Lung (tissue), 12 donors: ENCODE measurements around the gene ANXA10. TPM values are rescaled to one million over a fixed set of nuclear protein-coding genes. Genes with fewer than 3 reads are reported as not detected.

Source experiments
- ATAC-seq: fragments of 200-7000 bp; cut with Tn5 transposase; one replicate; pipeline ENCODE4 v1.9.1; 2020; ENCODE audit warnings: moderate number of reproducible peaks; ENCODE audit not compliant: insufficient read depth, low FRiP score
- DNase-seq, 3 donors: peaks; one replicate each; pipeline ENCODE4 v3.0.0-alpha.2; 2013 to 2017
- H3K27ac ChIP-seq, 2 donors: one replicate each; pipeline ENCODE4 v1.5.1; 2013; ENCODE audit warnings: mild to moderate bottlenecking in 2 of 2, moderate library complexity in 2 of 2, control low read depth in 1 of 2, inconsistent platforms in 1 of 2, low read depth in 1 of 2, low read length in 1 of 2
- H3K27me3 ChIP-seq, 3 donors: one replicate each; pipeline ENCODE4 v1.5.1; 2013; ENCODE audit warnings: low read length in 2 of 3; ENCODE audit not compliant: control insufficient read depth in 3 of 3, insufficient read depth in 3 of 3
- H3K36me3 ChIP-seq, 4 donors: one replicate each; pipeline ENCODE4 v1.5.1; 2013; ENCODE audit warnings: low read length in 4 of 4, mild to moderate bottlenecking in 1 of 4, moderate library complexity in 1 of 4; ENCODE audit not compliant: control insufficient read depth in 4 of 4, insufficient read depth in 4 of 4
- H3K4me1 ChIP-seq, 5 donors: one replicate each; pipeline ENCODE4 v1.5.1; 2013; ENCODE audit warnings: low read length in 5 of 5, mild to moderate bottlenecking in 2 of 5, moderate library complexity in 1 of 5; ENCODE audit not compliant: control insufficient read depth in 5 of 5, insufficient read depth in 5 of 5
- H3K4me3 ChIP-seq: one replicate; pipeline ENCODE4 v1.5.1; 2013; ENCODE audit warnings: mild to moderate bottlenecking, control low read depth, moderate library complexity
- H3K9ac ChIP-seq, 2 donors: one replicate each; pipeline ENCODE4 v1.5.1; 2013; ENCODE audit warnings: low read length in 2 of 2, control low read depth in 1 of 2; ENCODE audit not compliant: insufficient read depth in 1 of 2
- H3K9me3 ChIP-seq, 4 donors: one replicate each; pipeline ENCODE4 v1.5.1; 2013; ENCODE audit warnings: low read length in 3 of 4, mild to moderate bottlenecking in 1 of 4, moderate library complexity in 1 of 4; ENCODE audit not compliant: control insufficient read depth in 4 of 4, insufficient read depth in 3 of 4
- WGBS, 2 donors: extraction: QIAGEN DNeasy Blood & Tissue Kit; methylation state at CpG; one replicate each; pipeline ENCODE4 v1.1.7; 2013; 5-methylcytosine and 5-hydroxymethylcytosine counted together
- polyA plus RNA-seq, 2 donors: library from polyadenylated mRNA; stranded (reverse); fragments of 200-250 nt; gene quantifications; one replicate each; pipeline ENCODE4 v1.2.1, GENCODE V29; 2013
- total RNA-seq, 2 donors: library from RNA; depleted of rRNA in 1 of 2; stranded (reverse); fragments of >200 nt in 1 of 2; gene quantifications; one replicate each; pipeline ENCODE4 v1.2.1, GENCODE V29; 2014 to 2021
- TF ChIP-seq, protein P1 (sequence below): IDR thresholded peaks from 2 replicates; pipeline ENCODE4 v1.5.1; 2012; ENCODE audit warnings: mild to moderate bottlenecking; ENCODE audit errors: control extremely low read depth, extremely low read depth
- donor health status: control.
- donor health status: control.
- donor health status: Bipolar disorder and iron deficiency.
- donor health status: healthy.
- donor health status: DM: yes; HTN: yes; CAD: no.

The ANXA10 gene
- total and polyA plus RNA-seq, 4 donors: 0.64 TPM; not detected in 3

DNA sequence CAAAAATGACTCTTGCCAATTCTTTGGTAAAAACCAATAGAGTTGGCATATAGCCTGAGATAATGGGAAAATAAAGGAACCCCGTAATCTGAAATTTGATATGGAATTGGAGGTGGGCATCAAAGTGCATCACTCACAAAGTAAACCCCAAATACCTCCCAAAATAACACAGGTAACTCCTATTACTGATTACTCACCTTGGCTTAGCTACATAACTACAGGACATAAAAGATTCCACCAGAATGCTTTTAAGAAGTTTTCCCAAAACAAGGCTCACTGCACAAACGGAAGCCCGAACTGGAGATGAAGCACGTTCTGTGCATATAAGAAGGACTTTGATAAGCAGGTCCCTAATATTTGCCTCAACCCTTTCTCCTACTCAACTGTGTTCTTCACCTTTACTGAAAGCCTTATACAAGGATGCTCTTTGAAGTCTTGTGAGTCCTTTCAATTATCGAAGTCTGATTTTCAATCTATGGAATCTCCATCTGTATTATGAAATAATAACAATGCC lies 14.6 kb upstream of the ANXA10 start:
- H3K27ac ChIP-seq: no peak overlapping the region
- ATAC-seq: no peak
- no peak overlapping the region for H3K9ac ChIP-seq
- no peak overlapping the region for H3K4me3 ChIP-seq
- no peaks in the 10 kb centered on the region for H3K4me1 ChIP-seq
- DNase-seq: no peak
- H3K36me3 ChIP-seq: no peaks in the 10 kb centered on the region
- TF ChIP-seq, protein P1, sequence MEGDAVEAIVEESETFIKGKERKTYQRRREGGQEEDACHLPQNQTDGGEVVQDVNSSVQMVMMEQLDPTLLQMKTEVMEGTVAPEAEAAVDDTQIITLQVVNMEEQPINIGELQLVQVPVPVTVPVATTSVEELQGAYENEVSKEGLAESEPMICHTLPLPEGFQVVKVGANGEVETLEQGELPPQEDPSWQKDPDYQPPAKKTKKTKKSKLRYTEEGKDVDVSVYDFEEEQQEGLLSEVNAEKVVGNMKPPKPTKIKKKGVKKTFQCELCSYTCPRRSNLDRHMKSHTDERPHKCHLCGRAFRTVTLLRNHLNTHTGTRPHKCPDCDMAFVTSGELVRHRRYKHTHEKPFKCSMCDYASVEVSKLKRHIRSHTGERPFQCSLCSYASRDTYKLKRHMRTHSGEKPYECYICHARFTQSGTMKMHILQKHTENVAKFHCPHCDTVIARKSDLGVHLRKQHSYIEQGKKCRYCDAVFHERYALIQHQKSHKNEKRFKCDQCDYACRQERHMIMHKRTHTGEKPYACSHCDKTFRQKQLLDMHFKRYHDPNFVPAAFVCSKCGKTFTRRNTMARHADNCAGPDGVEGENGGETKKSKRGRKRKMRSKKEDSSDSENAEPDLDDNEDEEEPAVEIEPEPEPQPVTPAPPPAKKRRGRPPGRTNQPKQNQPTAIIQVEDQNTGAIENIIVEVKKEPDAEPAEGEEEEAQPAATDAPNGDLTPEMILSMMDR: no peak
- H3K9me3 ChIP-seq: no peaks in the 10 kb centered on the region
- H3K27me3 ChIP-seq: no peaks in the 10 kb centered on the region
- WGBS, 2 donors: 74 to 93% methylated on average over 5 of the region's 5 CpGs

DNA sequence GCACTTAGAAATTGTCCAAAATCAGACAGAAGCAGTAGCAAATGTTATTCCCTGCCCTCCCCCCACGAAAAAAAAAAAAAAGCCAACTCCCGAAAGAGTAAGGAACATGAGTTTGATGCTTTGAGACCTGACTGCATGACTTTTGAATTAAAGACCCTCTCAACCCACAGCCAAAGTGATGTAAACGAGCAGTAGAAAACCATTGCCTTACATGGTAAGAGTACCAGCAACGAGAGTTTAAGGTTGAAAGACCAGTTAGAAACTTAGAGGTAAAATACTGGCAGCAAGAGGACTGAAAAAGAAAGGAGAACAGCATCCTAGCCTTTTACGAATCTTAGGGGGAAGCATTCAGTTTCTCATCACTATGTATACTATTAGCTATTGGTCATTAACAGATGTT lies 10.0 kb upstream of the ANXA10 start:
- ATAC-seq (no peak), DNase-seq (no peak)
- Histone ChIP-seq H3K27me3 (no peaks in the 10 kb centered on the region), H3K9ac (no peak overlapping the region), H3K36me3 (no peaks in the 10 kb centered on the region), H3K4me3 (no peak overlapping the region), H3K9me3 (peaks cover 0 to 3% (median 0%) of the 10 kb centered on the region in 4 donors), H3K4me1 (no peaks in the 10 kb centered on the region), H3K27ac (no peak overlapping the region)
- TF ChIP-seq, protein P1: no peak
- WGBS, 2 donors: 71 to 78% methylated on average over 5 of the region's 5 CpGs

DNA sequence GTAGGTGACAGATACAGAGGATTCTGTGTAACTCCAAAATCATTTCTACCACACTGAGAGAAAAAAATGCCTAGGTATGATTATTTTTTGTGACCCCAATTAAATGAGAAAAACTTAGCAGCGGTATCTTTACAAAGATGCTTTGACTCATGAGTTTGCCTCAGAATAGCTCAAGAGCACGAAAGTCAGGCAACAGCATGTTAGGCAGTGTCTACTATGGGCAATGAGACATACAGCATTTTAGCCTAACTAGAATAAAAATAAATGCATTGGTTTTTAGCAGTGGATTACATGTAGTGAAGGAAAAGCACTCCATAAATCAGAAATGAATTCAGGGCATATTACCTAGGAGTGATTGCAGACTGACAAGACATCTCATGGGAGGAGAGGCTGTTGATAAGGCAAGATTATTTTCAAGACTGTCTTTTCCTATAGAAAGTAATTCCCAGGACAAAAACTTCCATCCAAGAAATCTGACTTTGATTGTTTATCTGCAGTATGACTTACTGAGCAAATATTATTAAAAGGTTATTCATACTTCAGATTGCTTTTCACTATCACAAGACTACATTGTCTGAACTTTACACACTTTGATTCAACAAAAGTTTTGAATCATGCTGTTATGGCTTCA lies 3.6 kb downstream of the ANXA10 start:
- 78 to 88% methylated on average over 2 of the region's 2 CpGs for WGBS, 2 donors
- ATAC-seq: no peak

More for the DNA sequence above, 3.6 kb downstream of the ANXA10 start:
- Histone ChIP-seq H3K9me3 (no peaks in the 10 kb centered on the region), H3K9ac (no peak overlapping the region), H3K27ac (no peak overlapping the region), H3K36me3 (no peaks in the 10 kb centered on the region), H3K4me3 (no peak overlapping the region), H3K27me3 (no peaks in the 10 kb centered on the region), H3K4me1 (no peaks in the 10 kb centered on the region)
- no peak for DNase-seq
- TF ChIP-seq, protein P1: no peak
